ENCODE measurements around the gene LINGO3. TPM values are rescaled to one million over a fixed set of nuclear protein-coding genes. Genes with fewer than 3 reads are reported as not detected.
A peak's percentile ranks its signal among the peaks of the same experiment; 100 is the strongest.

The LINGO3 gene
- total and polyA plus RNA-seq, 3 donors from 2014 or later: 0.45 to 3.5 (median 2.1) TPM

- H3K4me1 ChIP-seq: peaks cover 29% of the 10 kb centered on the region
- no peak overlapping the region for H3K27ac ChIP-seq
- WGBS, 2 donors: 78 to 79% methylated on average over 11 to 26 of the region's 26 CpGs
- no peaks in the 10 kb centered on the region for H3K36me3 ChIP-seq (ENCODE audit: low read depth, missing control alignments)
- H3K27me3 ChIP-seq: no peaks in the 10 kb centered on the region
- H3K9me3 ChIP-seq: no peaks in the 10 kb centered on the region
- no peak for DNase-seq
- TF ChIP-seq POLR2A (IDR thresholded peaks at IDR 0.05) (no peak), CTCF (IDR thresholded peaks at IDR 0.05) (no peak)
- intact Hi-C loops (cut with DNase I; ENCODE audit: low total_unique reads): no loop called here
- H3K4me3 ChIP-seq: no peak overlapping the region
Observed at GRCh38 chr19:2280633-2281264, 27.2 kb downstream of the LINGO3 start.

GRCh38 chr19:2278459-2279158, 29.3 kb downstream of the LINGO3 start:
- peaks cover 45% of the 10 kb centered on the region for H3K4me1 ChIP-seq
- no peaks in the 10 kb centered on the region for H3K27me3 ChIP-seq
- H3K4me3 ChIP-seq: no peak overlapping the region
- intact Hi-C loops (cut with DNase I; ENCODE audit: low total_unique reads): loop anchor here (10.0 kb wide), 2 partner anchors 116 to 124 kb away; partner anchors contain the start of gene AP3D1
- DNase-seq: no peak
- WGBS, 2 donors: 89 to 95% methylated on average over 9 to 33 of the region's 33 CpGs
- no peaks in the 10 kb centered on the region for H3K9me3 ChIP-seq
- TF ChIP-seq CTCF (IDR thresholded peaks at IDR 0.05) (no peak), POLR2A (IDR thresholded peaks at IDR 0.05) (no peak)
- no peaks in the 10 kb centered on the region for H3K36me3 ChIP-seq (ENCODE audit: low read depth, missing control alignments)
- H3K27ac ChIP-seq: no peak overlapping the region

- H3K9me3 ChIP-seq: no peaks in the 10 kb centered on the region
- no peak overlapping the region for H3K4me3 ChIP-seq
- intact Hi-C loops (cut with DNase I; ENCODE audit: low total_unique reads): loop anchor here (10.0 kb wide), 2 partner anchors 118 to 122 kb away; partner anchors contain the start of gene AP3D1
- no peak overlapping the region for H3K27ac ChIP-seq
- 72 to 76% methylated on average over 8 to 9 of the region's 9 CpGs for WGBS, 2 donors
- DNase-seq: no peak
- peaks cover 53% of the 10 kb centered on the region for H3K4me1 ChIP-seq
- H3K36me3 ChIP-seq (ENCODE audit: low read depth, missing control alignments): no peaks in the 10 kb centered on the region
- no peaks in the 10 kb centered on the region for H3K27me3 ChIP-seq
- no peak for TF ChIP-seq CTCF (IDR thresholded peaks at IDR 0.05)
- no peak for TF ChIP-seq POLR2A (IDR thresholded peaks at IDR 0.05)
Observed at GRCh38 chr19:2277138-2277537, 30.8 kb downstream of the LINGO3 start.

GRCh38 chr19:2276429-2276986, 31.4 kb downstream of the LINGO3 start:
- Histone ChIP-seq H3K9me3 (no peaks in the 10 kb centered on the region), H3K36me3 (ENCODE audit: low read depth, missing control alignments) (no peaks in the 10 kb centered on the region), H3K27ac (peak overlapping the region in 1 of 2 donors; percentile 50), H3K4me1 (peaks cover 53% of the 10 kb centered on the region), H3K4me3 (peak overlapping the region in 1 of 2 donors; percentile 17), H3K27me3 (no peaks in the 10 kb centered on the region)
- TF ChIP-seq POLR2A (IDR thresholded peaks at IDR 0.05) (no peak), CTCF (IDR thresholded peaks at IDR 0.05) (no peak)
- 55 to 69% methylated on average over 18 to 28 of the region's 28 CpGs for WGBS, 2 donors
- intact Hi-C loops (cut with DNase I; ENCODE audit: low total_unique reads): loop anchor here (10.0 kb wide), 2 partner anchors 118 to 122 kb away; partner anchors contain the start of gene AP3D1
- no peak for DNase-seq

All from testis (tissue), 3 donors.